Measurements from ENCODE around the gene PPP1R2B. TPM values are rescaled to one million over a fixed set of nuclear protein-coding genes. Genes with fewer than 3 reads are reported as not detected.

The PPP1R2B gene
- total RNA-seq, 1 donor from 2014 or later = not detected

- peak; percentile 29 for TF ChIP-seq CTCF (IDR thresholded peaks at IDR 0.05)
- intact Hi-C loops (cut with DNase I) = no loop called here
- Histone ChIP-seq H3K9me3 (no peaks in the 10 kb centered on the region), H3K4me3 (no peak overlapping the region), H3K27me3 (ENCODE audit: low read depth) (no peaks in the 10 kb centered on the region), H3K27ac (no peak overlapping the region), H3K36me3 (no peaks in the 10 kb centered on the region), H3K4me1 (no peaks in the 10 kb centered on the region)
- no peak for DNase-seq
- no peak for ATAC-seq
Observed at GRCh38 chr5:156815988-156816599, 34.0 kb upstream of the PPP1R2B start.

- no peak overlapping the region for H3K27ac ChIP-seq
- ATAC-seq = no peak
- TF ChIP-seq CTCF (IDR thresholded peaks at IDR 0.05) = no peak
Observed at GRCh38 chr5:156819537-156819936, 30.6 kb upstream of the PPP1R2B start.

GRCh38 chr5:156819967-156820581 is 30.0 kb upstream of the PPP1R2B start:
- H3K4me1 ChIP-seq = no peaks in the 10 kb centered on the region
- H3K4me3 ChIP-seq = no peak overlapping the region
- TF ChIP-seq CTCF (IDR thresholded peaks at IDR 0.05) = no peak
- ATAC-seq = no peak
- H3K27ac ChIP-seq = no peak overlapping the region
- DNase-seq = no peak
- intact Hi-C loops (cut with DNase I) = no loop called here
- H3K36me3 ChIP-seq = no peaks in the 10 kb centered on the region
- no peaks in the 10 kb centered on the region for H3K27me3 ChIP-seq (ENCODE audit: low read depth)
- no peaks in the 10 kb centered on the region for H3K9me3 ChIP-seq

More at GRCh38 chr5:156819537-156819936, 30.6 kb upstream of the PPP1R2B start:
- H3K27me3 ChIP-seq (ENCODE audit: low read depth) = no peaks in the 10 kb centered on the region
- no peaks in the 10 kb centered on the region for H3K9me3 ChIP-seq
- no peak for DNase-seq
- H3K36me3 ChIP-seq = no peaks in the 10 kb centered on the region
- H3K4me3 ChIP-seq = no peak overlapping the region
- intact Hi-C loops (cut with DNase I) = no loop called here
- no peaks in the 10 kb centered on the region for H3K4me1 ChIP-seq

GRCh38 chr5:156824241-156824640 is 25.9 kb upstream of the PPP1R2B start:
- no peak overlapping the region for H3K27ac ChIP-seq
- no peaks in the 10 kb centered on the region for H3K27me3 ChIP-seq (ENCODE audit: low read depth)
- TF ChIP-seq CTCF (IDR thresholded peaks at IDR 0.05) = no peak
- no peaks in the 10 kb centered on the region for H3K4me1 ChIP-seq
- DNase-seq (no peak), ATAC-seq (no peak)
- intact Hi-C loops (cut with DNase I) = no loop called here
- no peaks in the 10 kb centered on the region for H3K9me3 ChIP-seq
- no peak overlapping the region for H3K4me3 ChIP-seq
- H3K36me3 ChIP-seq = no peaks in the 10 kb centered on the region

GRCh38 chr5:156824800-156825199 is 25.3 kb upstream of the PPP1R2B start:
- H3K27ac ChIP-seq = no peak overlapping the region
- no peaks in the 10 kb centered on the region for H3K27me3 ChIP-seq (ENCODE audit: low read depth)
- intact Hi-C loops (cut with DNase I) = no loop called here
- no peak for DNase-seq
- no peak for ATAC-seq
- no peaks in the 10 kb centered on the region for H3K9me3 ChIP-seq
- no peaks in the 10 kb centered on the region for H3K4me1 ChIP-seq
- H3K36me3 ChIP-seq = no peaks in the 10 kb centered on the region
- TF ChIP-seq CTCF (IDR thresholded peaks at IDR 0.05) = peak; percentile 22
- H3K4me3 ChIP-seq = no peak overlapping the region
